HCT116 (cell line): Measurements from ENCODE around the gene ZFYVE1.
"Not testable (repeated sequence)": the region's sequence is repeated elsewhere in the genome, so short reads cannot be mapped to it uniquely, and the experiment has no call there.

Experiments
- CEBPB ChIP-seq: IDR thresholded peaks from 2 replicates; pipeline ENCODE4 v1.6.1; 2012; ENCODE audit warnings: low read depth
- JUND ChIP-seq: IDR thresholded peaks from 2 replicates; pipeline ENCODE4 v1.6.1; 2012
- TF ChIP-seq, protein P1 (sequence below), 3 experiments: fragments of 200-600 bp in 1 of 3; sonication (generic) in 1 of 3; IDR thresholded peaks in 2 of 3; conservative IDR thresholded peaks in 1 of 3; 2 replicates each; pipeline ENCODE4 v1.5.1; 2012 to 2017; ENCODE audit warnings: low read depth in 2 of 3, low read length in 2 of 3, antibody characterized with exemption in 1 of 3, borderline replicate concordance in 1 of 3, control low read depth in 1 of 3, mild to moderate bottlenecking in 1 of 3, mixed read lengths in 1 of 3, mixed run types in 1 of 3, moderate library complexity in 1 of 3; ENCODE audit not compliant: insufficient read depth in 1 of 3

DNA sequence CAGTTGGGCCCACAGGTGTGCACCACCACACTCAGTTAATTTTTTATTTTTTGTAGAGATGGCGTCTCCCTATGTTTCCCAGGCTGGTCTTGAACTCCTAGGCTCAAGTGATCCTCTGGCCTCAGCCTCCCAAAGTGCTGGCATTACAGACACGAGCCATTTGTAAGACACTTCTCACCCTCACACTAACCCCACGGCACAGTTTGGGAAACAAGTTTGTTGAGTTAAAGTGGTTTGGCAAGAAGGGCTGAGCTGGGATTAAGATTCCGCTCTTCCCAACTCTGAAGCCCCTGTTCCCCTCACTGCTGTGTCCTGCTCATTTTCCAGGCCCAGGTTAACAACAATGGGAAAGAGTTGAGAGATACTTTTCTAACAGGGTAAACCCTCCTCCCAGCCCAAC, 65.9 kb downstream of the ZFYVE1 start:
- not testable (repeated sequence) for TF ChIP-seq JUND, CEBPB
- TF ChIP-seq, protein P1, sequence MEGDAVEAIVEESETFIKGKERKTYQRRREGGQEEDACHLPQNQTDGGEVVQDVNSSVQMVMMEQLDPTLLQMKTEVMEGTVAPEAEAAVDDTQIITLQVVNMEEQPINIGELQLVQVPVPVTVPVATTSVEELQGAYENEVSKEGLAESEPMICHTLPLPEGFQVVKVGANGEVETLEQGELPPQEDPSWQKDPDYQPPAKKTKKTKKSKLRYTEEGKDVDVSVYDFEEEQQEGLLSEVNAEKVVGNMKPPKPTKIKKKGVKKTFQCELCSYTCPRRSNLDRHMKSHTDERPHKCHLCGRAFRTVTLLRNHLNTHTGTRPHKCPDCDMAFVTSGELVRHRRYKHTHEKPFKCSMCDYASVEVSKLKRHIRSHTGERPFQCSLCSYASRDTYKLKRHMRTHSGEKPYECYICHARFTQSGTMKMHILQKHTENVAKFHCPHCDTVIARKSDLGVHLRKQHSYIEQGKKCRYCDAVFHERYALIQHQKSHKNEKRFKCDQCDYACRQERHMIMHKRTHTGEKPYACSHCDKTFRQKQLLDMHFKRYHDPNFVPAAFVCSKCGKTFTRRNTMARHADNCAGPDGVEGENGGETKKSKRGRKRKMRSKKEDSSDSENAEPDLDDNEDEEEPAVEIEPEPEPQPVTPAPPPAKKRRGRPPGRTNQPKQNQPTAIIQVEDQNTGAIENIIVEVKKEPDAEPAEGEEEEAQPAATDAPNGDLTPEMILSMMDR (IDR thresholded peaks at IDR 0.05 in 2 of 3, conservative IDR thresholded peaks at IDR 0.05 in 1 of 3; ENCODE audit: borderline replicate concordance in 1 of 3, insufficient read depth in 1 of 3, low read depth in 2 of 3, low read length in 2 of 3) = not testable (repeated sequence)
